GM19238 (cell line): Measurements from ENCODE around the gene PEX13.
"Not testable (repeated sequence)": the region's sequence is repeated elsewhere in the genome, so short reads cannot be mapped to it uniquely, and the experiment has no call there.

Source experiments
- DNase-seq: peaks from one replicate; pipeline ENCODE4 v3.0.0; 2011; ENCODE audit warnings: low spot score; ENCODE audit not compliant: insufficient read length

The PEX13 gene

GRCh38 chr2:61017556-61018317 is at the start of gene PEX13, which contains the start of gene PUS10:
Gene PEX13 (plus strand): TSS chr2:61017720. CDS start chr2:61017760, 40 bp downstream.
Gene PUS10 (minus strand): TSS chr2:61018255. CDS start chr2:61011890, 6,365 bp downstream.
- DNase-seq = peak; percentile 67

- DNase-seq = no peak
These were observed 44.4 kb upstream of the PEX13 start for GRCh38 chr2:60972889-60973656.

- DNase-seq = no peak
These were observed 43.8 kb upstream of the PEX13 start for GRCh38 chr2:60973705-60974104.

GRCh38 chr2:60974652-60975051 is 42.9 kb upstream of the PEX13 start:
- no peak for DNase-seq

GRCh38 chr2:60976256-60976850 is 41.2 kb upstream of the PEX13 start:
- no peak for DNase-seq

GRCh38 chr2:60976875-60977561 is 40.5 kb upstream of the PEX13 start:
- no peak for DNase-seq

- DNase-seq = no peak
These were observed 40.0 kb upstream of the PEX13 start for GRCh38 chr2:60977562-60977895.

GRCh38 chr2:60979231-60979630 is 38.3 kb upstream of the PEX13 start:
- DNase-seq = no peak

GRCh38 chr2:60980071-60980815 is 37.3 kb upstream of the PEX13 start:
- no peak for DNase-seq

- DNase-seq = not testable (repeated sequence)
These were observed 35.5 kb upstream of the PEX13 start for GRCh38 chr2:60982066-60982465.

- DNase-seq = no peak
These were observed 32.8 kb upstream of the PEX13 start for GRCh38 chr2:60984720-60985119.

GRCh38 chr2:60987041-60987440 is 30.5 kb upstream of the PEX13 start:
- no peak for DNase-seq

- DNase-seq = not testable (repeated sequence)
These were observed 29.9 kb upstream of the PEX13 start for GRCh38 chr2:60987656-60988055.

GRCh38 chr2:60989259-60989658 is 28.3 kb upstream of the PEX13 start:
- DNase-seq = no peak

GRCh38 chr2:60991644-60992043 is 25.9 kb upstream of the PEX13 start:
- no peak for DNase-seq

- peak; percentile 50 for DNase-seq
These were observed 24.5 kb upstream of the PEX13 start for GRCh38 chr2:60992985-60993392.

- no peak for DNase-seq
These were observed 23.4 kb upstream of the PEX13 start for GRCh38 chr2:60994131-60994530.

GRCh38 chr2:60998628-60999545 is 18.6 kb upstream of the PEX13 start:
- peak; percentile 17 for DNase-seq

- no peak for DNase-seq
These were observed 11.8 kb upstream of the PEX13 start for GRCh38 chr2:61005736-61006135.
